Osteoblast (primary cell): ENCODE measurements around the gene FBXL7. TPM values are rescaled to one million over a fixed set of nuclear protein-coding genes. Genes with fewer than 3 reads are reported as not detected.

Experiments
- DNase-seq: peaks from one replicate; pipeline ENCODE4 v3.0.0; 2011; ENCODE audit warnings: low spot score, mixed read lengths; ENCODE audit not compliant: insufficient read length; ENCODE audit errors: missing footprints
- H2AFZ ChIP-seq: 2 replicates; pipeline ENCODE4 v1.6.0; 2011; ENCODE audit warnings: mild to moderate bottlenecking, low read length
- H3K27ac ChIP-seq: 2 replicates; pipeline ENCODE4 v1.5.1; 2011; ENCODE audit warnings: mild to moderate bottlenecking, low read depth, low read length, moderate library complexity
- H3K27me3 ChIP-seq: 2 replicates; pipeline ENCODE4 v1.6.0; 2012; ENCODE audit warnings: mild to moderate bottlenecking, control low read depth, inconsistent platforms, low read length, moderate library complexity; ENCODE audit not compliant: insufficient read depth
- H3K36me3 ChIP-seq: 2 replicates; pipeline ENCODE4 v1.5.1; 2011; ENCODE audit warnings: mild to moderate bottlenecking, low read length, control low read depth, moderate library complexity; ENCODE audit not compliant: insufficient read depth
- H3K4me1 ChIP-seq: 2 replicates; pipeline ENCODE4 v1.5.1; 2011; ENCODE audit warnings: mild to moderate bottlenecking, low read length, control low read depth, moderate library complexity; ENCODE audit not compliant: insufficient read depth
- H3K4me2 ChIP-seq: 2 replicates; pipeline ENCODE4 v1.6.0; 2011; ENCODE audit warnings: mild to moderate bottlenecking, low read length; ENCODE audit not compliant: insufficient read depth
- H3K4me3 ChIP-seq: fragments of 200-600 bp; sonication (generic); 3 replicates; pipeline ENCODE4 v1.5.1; 2012; ENCODE audit warnings: mild to moderate bottlenecking, low read length, inconsistent platforms; ENCODE audit not compliant: insufficient read depth
- H3K79me2 ChIP-seq: 2 replicates; pipeline ENCODE4 v1.6.0; 2012; ENCODE audit warnings: mild to moderate bottlenecking, low read length, control low read depth, inconsistent platforms; ENCODE audit not compliant: insufficient read depth
- H3K9me3 ChIP-seq: 2 replicates; pipeline ENCODE4 v1.5.1; 2011; ENCODE audit warnings: low read depth, low read length, control low read depth
- H4K20me1 ChIP-seq: 2 replicates; pipeline ENCODE4 v1.6.0; 2012; ENCODE audit warnings: mild to moderate bottlenecking, low read length, control low read depth; ENCODE audit not compliant: insufficient read depth
- total RNA-seq: library from RNA; depleted of rRNA; stranded (reverse); fragments of >200 nt; gene quantifications from 2 replicates; pipeline ENCODE4 v1.2.3, GENCODE V29; 2012
- TF ChIP-seq, protein P1 (sequence below): IDR thresholded peaks from 2 replicates; pipeline ENCODE4 v1.5.1; 2011; ENCODE audit warnings: mild to moderate bottlenecking, low read depth, low read length, moderate library complexity; ENCODE audit errors: extremely low read depth

Gene FBXL7
- total RNA-seq, 1 donor = 13.4 TPM

DNA sequence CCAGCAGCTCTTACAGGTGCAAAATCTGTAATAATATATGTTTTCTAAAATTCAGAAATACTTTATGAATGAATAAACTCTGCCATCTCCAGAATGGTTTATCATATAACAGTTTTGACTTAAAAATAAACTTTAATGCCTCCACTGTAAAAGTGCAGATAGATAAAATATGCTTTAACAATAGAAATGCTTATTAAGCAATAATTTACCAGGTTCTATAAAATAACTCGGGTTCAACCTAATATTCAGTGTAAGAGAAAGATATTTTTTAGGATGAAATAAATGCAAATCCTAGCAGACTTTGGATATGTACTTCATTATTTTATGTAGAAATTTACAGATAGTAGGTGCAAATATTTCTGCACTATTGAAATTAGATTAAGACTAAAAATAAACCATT, 74.1 kb downstream of the FBXL7 start:
- no peak for DNase-seq
- no peak overlapping the region for H3K4me2 ChIP-seq
- TF ChIP-seq, protein P1, sequence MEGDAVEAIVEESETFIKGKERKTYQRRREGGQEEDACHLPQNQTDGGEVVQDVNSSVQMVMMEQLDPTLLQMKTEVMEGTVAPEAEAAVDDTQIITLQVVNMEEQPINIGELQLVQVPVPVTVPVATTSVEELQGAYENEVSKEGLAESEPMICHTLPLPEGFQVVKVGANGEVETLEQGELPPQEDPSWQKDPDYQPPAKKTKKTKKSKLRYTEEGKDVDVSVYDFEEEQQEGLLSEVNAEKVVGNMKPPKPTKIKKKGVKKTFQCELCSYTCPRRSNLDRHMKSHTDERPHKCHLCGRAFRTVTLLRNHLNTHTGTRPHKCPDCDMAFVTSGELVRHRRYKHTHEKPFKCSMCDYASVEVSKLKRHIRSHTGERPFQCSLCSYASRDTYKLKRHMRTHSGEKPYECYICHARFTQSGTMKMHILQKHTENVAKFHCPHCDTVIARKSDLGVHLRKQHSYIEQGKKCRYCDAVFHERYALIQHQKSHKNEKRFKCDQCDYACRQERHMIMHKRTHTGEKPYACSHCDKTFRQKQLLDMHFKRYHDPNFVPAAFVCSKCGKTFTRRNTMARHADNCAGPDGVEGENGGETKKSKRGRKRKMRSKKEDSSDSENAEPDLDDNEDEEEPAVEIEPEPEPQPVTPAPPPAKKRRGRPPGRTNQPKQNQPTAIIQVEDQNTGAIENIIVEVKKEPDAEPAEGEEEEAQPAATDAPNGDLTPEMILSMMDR = no peak

DNA sequence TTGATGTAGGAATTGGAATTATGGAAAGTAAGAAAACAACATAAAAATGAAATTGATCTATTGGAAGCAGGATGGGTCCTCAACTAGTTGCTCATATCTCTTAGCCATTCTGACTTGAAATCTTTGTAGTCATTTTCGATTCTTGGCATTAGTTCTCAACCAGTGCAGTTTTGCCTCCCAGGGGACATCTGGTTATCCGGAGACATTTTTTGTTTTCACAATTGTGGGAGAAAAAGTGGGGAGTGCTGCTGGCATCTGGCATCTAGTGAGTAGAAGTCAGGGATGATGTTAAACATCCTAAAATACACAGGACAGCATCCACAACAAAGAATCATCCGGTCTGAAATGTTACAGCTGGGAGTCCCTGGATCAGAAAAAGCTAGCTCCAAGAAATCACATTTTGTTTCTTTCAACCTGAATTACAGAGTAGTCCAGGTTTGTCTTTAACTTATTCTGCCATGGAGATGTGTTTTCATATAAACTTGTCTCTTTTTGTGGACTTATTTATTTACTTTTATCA, 74.9 kb downstream of the FBXL7 start:
- Histone ChIP-seq H3K27me3 (no peaks in the 10 kb centered on the region), H3K4me3 (no peak overlapping the region), H3K36me3 (no peaks in the 10 kb centered on the region), H3K4me1 (peaks cover 16% of the 10 kb centered on the region), H2AFZ (no peak overlapping the region), H4K20me1 (peaks cover 48% of the 10 kb centered on the region), H3K27ac (no peak overlapping the region), H3K4me2 (peak overlapping the region; percentile 22), H3K79me2 (peaks cover 28% of the 10 kb centered on the region), H3K9me3 (no peaks in the 10 kb centered on the region)
- TF ChIP-seq, protein P1 = no peak
- DNase-seq = no peak

More for the DNA sequence above, 74.1 kb downstream of the FBXL7 start:
- Histone ChIP-seq H2AFZ (no peak overlapping the region), H3K27me3 (no peaks in the 10 kb centered on the region), H3K27ac (no peak overlapping the region), H3K36me3 (no peaks in the 10 kb centered on the region), H3K4me1 (peaks cover 16% of the 10 kb centered on the region), H3K4me3 (no peak overlapping the region), H3K9me3 (no peaks in the 10 kb centered on the region), H3K79me2 (peaks cover 25% of the 10 kb centered on the region), H4K20me1 (peaks cover 42% of the 10 kb centered on the region)

DNA sequence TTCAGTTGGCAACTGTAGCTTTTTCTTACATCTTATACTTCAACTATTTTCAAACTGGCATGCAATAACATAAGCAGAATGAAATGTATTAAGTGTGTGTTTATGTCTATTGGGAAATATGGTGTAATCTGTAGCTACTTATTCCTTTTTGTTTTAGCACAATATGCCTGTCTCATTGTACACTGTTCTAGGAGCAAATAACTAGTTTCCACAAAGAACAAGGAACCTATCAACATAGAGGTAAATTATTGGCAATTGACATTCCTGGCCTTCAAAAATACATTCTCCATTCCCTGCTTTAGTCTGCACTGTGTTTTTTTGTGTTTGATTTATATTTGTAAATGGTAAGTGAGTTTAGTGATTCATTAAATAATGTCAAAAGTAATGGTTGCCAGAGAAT, 75.7 kb downstream of the FBXL7 start:
- TF ChIP-seq, protein P1 = no peak
- peaks cover 28% of the 10 kb centered on the region for H3K79me2 ChIP-seq
- no peak overlapping the region for H2AFZ ChIP-seq
- no peaks in the 10 kb centered on the region for H3K36me3 ChIP-seq
- peaks cover 16% of the 10 kb centered on the region for H3K4me1 ChIP-seq
- H3K4me3 ChIP-seq = no peak overlapping the region
- no peak overlapping the region for H3K4me2 ChIP-seq
- no peaks in the 10 kb centered on the region for H3K27me3 ChIP-seq
- H4K20me1 ChIP-seq = peaks cover 56% of the 10 kb centered on the region
- H3K27ac ChIP-seq = no peak overlapping the region
- H3K9me3 ChIP-seq = no peaks in the 10 kb centered on the region
- DNase-seq = no peak

DNA sequence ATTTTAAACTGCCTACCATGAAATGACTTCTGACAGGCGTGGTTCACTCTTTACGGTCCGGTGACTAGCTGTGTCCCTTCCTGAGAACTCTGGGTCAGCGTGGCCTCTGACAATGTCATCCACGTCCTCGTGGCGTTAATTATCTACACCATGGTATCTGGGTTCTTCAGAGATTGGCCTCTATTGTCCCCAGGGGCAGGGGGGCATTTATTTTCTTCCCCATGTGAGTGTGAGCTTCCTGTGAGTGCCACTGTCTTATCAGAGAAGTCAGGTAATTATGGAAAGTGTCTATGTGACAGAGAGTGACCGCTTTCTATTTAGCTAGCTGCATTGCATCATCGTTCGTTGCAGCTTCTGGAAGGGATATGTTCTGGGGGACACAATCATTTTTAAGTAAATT, 77.2 kb downstream of the FBXL7 start:
- no peaks in the 10 kb centered on the region for H3K9me3 ChIP-seq
- no peak overlapping the region for H3K27ac ChIP-seq
- TF ChIP-seq, protein P1 = no peak
- no peak for DNase-seq
- H2AFZ ChIP-seq = no peak overlapping the region
- no peaks in the 10 kb centered on the region for H3K36me3 ChIP-seq
- H3K4me3 ChIP-seq = no peak overlapping the region
- peaks cover 16% of the 10 kb centered on the region for H3K4me1 ChIP-seq
- H4K20me1 ChIP-seq = peaks cover 54% of the 10 kb centered on the region
- no peaks in the 10 kb centered on the region for H3K27me3 ChIP-seq
- H3K4me2 ChIP-seq = no peak overlapping the region
- H3K79me2 ChIP-seq = peaks cover 31% of the 10 kb centered on the region
